ENCODE measurements around the gene OMD.
A peak's percentile ranks its signal among the peaks of the same experiment; 100 is the strongest.
"Not testable (repeated sequence)": the region's sequence is repeated elsewhere in the genome, so short reads cannot be mapped to it uniquely, and the experiment has no call there.

OMD gene

DNA sequence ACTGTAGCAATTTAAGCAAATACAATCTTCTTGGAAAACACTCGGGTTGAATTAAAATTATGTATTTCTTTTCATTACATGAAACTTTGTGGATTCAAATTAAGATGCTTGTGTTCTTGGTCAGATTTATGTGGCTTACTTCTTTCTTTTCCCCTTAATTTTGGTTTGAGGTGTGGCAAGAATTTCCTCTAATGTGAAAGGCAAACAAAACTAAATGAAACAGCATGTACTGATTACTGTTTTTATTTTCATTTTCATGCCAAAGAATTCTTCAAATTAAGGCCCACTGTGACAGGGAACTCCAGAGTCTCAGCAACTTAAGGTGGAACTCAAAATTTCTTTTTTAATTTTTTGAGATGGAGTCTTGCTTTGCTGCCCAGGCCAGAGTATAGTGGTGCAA is at the start of gene OMD:
TSS of gene OMD (minus strand) at position 132 of the 400 bp plus-strand sequence. CDS start 6,913 bp downstream, outside the sequence.
- DNase-seq, result no peak

GRCh38 chr9:92468206-92468605 is 43.9 kb upstream of the OMD start:
- DNase-seq, result no peak

DNA sequence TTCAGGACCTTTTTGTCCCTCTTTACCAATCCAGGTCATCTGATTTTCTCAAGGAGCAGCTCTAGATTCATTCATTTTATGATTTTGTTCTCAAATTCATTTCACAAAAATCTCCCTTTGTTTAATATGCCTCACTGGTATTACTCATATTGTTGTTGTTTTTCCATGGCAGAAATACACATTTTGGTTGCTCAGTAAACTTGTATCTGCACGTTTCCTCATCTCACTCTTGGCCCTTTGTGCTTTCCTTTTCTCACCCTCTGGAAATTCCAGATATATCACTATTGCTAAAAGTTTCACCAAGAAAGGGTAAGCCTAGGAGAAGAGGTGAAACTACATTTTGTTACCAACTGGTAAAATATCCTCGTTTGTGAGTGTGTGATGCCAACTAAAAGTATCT is 43.2 kb upstream of the OMD start:
- DNase-seq, result no peak

DNA sequence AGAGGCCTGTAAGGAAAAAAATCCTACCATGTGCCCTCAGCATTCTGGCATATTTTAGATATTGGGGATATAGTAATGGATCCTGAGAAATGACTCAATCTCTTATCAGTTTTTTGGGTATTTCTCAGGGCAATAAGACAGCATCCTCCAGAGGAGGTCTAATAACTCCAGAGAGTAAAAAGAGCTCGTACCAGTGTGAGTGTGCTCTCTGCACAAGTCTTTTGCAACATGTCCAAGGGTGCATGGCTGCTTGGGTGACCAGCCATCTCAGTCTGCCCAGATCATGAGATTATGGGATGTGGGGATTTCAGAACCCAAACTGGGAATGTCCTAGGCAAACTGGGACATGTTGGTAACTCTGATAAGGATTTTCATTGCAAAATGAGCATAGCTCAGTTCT is 42.8 kb upstream of the OMD start:
- DNase-seq, result no peak

DNA sequence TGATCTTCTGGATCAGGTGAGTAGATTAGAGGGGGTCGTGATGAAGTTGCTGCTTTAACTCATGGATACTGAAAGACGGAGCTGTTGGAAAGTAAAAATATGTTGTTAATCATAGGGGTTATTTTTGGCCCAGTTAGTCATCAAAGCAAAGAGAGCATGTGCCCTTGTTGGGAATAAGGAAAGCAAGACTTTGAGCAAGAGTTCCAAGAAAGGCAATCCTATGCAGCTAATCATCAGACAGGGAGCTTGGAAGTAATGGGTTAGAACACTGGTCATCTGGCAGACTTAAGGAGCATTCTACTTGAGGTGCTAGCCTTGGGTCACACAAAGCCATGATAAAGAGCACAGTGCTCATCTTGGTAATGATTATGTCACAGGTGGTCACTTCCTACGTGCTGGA is 39.7 kb upstream of the OMD start:
- no peak for DNase-seq

- no peak for DNase-seq
Measured at GRCh38 chr9:92463387-92463786, 39.1 kb upstream of the OMD start.

DNA sequence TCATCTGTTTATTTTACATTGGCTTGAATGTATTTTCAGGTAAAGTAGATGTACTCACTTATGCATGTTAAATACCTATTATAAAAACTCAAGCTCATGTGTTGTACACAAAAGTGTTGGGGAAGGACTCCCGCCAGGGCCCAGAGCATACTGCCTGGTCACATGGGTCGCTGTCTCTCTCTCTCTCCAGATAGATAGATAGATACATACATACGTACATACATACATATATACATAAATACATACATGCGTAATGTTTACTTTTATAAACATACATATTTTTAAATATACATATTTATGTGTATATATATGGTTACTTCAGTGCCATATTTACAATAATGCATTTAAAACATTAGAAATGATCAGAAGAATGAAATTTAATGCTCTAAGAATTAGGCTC is 33.3 kb upstream of the OMD start:
- DNase-seq, result no peak

DNA sequence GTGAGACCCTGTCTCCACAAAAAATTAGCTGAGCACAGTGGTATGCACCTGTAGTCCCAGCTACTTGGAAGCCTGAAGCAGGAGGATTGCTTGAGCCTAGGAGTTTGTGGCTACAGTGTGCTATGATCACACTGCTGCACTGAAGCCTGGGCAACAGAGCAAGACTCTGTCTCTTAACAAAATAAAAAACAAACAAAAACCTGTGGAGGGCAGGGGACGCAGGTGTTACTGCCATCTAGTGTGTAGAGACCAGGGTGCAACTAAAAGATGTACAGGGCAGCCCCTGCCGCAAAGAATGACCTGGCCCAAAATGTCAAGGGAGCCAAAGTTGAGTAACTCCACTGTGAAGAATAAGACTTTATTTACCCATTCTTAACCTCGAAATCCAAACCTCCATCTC is 30.9 kb upstream of the OMD start:
- peak; percentile 30 for DNase-seq

- DNase-seq, result no peak
Measured at GRCh38 chr9:92446536-92446935, 22.3 kb upstream of the OMD start.

GRCh38 chr9:92444841-92445240 is 20.6 kb upstream of the OMD start:
- no peak for DNase-seq

GRCh38 chr9:92440751-92441046 is 16.4 kb upstream of the OMD start:
- no peak for DNase-seq

GRCh38 chr9:92439921-92440750 is 15.9 kb upstream of the OMD start:
- no peak for DNase-seq

DNA sequence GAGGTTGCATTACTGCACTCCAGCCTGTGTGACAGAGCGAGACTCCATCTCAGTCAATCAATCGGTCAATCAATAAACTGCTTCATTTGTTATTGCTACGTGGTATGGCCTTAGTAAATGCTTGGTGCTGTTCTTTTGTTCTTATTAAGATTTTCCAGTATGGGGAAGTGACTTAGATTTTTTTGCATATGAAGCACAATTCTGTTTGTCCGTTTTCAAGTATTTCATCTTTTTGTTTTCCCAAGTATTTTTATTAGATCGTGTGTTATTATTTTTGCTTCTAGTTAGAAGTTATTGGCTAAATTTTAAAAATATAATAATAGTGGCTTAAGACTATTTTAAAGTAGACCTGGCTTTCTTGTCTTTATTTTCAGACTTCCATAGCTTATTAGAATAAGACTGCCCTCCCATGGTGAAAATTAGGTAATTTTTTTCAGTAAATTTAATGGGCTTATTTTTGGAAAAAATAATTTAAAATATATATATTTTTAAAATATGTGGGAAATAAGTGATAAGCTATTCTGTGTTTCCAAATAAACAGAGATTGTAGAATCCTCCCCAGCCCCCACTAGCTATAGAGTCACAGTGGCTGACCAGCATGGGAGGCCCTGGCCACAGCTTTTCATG is 14.7 kb upstream of the OMD start:
- peak; percentile 53 for DNase-seq

DNA sequence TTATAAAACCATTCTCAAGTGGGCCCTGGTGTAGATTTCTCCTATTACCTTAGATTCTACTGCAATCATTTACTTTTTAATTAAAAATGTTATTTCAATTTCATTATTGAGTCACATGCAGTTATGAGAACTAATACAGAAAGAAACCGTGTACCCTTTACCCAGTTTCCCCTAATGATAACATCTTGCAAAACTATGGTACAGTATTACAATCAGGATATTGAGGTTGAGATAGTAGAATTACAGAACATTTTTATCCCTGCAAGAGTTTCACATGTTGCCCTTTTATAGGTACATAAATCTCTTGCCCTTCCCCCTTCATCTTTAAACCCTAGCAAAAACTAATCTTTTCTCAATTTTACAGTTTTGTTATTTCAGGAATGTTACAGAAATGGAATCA is 11.0 kb upstream of the OMD start:
- peak; percentile 20 for DNase-seq

GRCh38 chr9:92432972-92433548 is 8.8 kb upstream of the OMD start:
- no peak for DNase-seq

DNA sequence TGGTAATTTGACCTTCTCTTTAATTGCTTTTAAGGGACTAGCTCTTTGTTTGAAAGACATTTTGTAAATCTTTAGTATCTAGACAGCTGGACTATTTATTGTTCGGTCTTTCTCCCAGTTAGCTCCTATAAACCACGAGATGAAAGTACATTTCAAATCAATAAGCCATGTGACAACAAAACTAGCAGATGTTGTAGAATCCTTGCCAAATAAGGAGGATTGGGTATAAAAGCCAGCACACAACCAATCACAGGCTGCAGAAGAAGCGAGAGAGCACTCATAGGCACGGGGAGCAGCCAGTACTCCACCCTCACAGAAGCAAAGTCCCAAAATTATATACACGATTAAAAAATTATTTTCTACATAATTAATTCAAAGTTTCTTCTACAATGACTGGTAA is 8.1 kb upstream of the OMD start:
- DNase-seq, result no peak

- DNase-seq, result no peak
Measured at GRCh38 chr9:92429836-92430235, 5.6 kb upstream of the OMD start.

DNA sequence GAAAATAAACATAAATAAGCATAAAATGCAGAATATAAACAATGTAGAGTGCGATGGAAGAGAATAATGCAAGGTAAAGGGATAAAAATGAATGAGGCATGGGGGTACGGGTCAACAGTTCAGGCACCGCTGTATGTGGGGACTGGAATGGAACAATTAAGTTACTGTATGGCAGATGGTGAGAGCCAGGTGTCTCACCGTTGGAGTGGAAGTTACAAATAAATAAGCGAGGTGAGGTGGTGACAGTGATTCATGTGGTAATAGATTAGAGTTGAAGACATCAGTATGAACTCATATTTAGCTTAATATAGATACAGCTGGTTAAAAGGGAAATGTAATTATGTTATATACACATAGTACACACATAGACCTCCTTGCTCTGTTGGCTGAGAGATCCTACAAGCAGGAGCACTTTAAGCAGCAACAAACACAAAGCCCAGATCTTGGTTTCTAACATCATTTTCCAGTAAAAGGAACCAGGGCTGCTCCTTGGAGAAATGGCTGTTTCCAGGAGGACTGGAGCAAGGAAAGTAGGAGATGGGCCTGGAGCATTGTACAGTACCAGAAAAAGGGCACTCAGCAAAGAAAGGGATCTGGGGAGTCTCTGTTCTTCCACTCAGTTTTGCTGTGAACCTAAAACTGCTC is 2.4 kb upstream of the OMD start:
- DNase-seq, result no peak

DNA sequence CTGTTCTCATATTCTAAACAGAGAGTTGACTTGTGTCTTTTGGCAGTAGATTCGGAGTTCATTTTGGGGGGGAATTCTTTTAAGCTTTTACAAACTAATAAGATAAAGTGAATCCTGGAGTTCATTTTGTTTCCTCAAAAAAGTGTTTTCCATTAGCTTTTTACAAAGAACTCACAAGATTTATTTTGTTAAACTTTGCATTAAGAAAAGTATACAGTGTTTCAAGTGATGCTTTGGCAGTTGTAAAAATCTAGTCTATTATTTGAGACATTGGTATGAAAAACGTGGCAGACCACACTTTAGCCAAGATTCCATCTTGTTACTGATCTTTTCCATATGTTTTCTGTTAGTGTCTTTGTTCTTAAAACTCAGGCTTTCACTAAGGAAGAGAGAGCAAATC is 1.2 kb upstream of the OMD start:
- no peak for DNase-seq

DNA sequence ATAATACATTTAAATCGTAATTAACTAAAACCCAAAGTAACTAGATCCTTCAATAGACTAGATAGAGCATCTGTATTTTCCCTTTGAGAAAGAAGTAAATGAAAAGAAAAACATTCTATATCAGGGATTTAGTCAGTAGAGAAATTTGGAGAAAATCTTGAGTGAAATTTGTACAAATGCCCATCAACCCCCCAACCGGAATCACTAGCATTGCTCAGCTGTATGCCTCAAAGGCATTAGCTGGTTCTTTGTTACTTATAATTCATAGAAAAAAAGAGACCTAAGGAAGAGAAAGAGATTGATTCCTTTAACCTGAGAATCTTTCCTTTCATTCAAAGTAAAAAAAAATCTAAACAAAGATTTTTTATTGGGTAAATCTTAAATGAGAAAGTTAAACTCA is 659 bp downstream of the OMD start:
- DNase-seq, result no peak

DNA sequence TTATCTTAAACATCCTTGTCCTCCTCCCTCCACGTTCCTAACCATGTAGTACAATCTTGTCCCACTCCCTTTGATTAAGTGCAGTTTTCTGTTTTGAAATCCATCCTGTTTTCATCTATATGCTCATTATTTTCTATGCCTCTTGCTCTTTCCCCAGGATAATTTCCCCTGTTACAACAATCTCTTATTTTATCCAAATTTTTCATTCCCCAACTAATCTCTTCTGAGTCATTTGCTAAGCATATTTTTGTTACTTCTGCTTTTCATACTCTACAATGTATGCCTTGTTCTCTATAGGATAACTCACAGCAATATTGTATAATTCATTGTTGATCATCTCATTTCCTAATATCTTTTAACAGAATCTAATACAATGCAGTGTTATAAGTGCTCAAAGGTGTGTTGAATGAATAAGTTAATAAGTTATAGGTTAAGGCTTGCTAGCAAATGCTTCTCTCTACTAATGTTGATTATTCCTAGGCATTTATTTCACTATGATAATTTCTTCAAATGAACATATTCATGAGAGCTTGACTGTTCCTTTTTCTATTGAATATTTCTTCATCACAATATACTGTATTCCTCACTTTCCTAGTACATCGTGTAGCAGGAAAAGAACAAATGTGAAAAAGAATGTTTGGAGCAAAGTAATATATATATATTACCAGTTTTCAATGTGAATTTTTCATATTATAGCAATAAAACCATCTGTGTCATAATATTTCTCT is 1.5 kb downstream of the OMD start:
- peak; percentile 12 for DNase-seq

GRCh38 chr9:92414566-92414965 is 9.7 kb downstream of the OMD start:
- DNase-seq, result peak; percentile 22

DNA sequence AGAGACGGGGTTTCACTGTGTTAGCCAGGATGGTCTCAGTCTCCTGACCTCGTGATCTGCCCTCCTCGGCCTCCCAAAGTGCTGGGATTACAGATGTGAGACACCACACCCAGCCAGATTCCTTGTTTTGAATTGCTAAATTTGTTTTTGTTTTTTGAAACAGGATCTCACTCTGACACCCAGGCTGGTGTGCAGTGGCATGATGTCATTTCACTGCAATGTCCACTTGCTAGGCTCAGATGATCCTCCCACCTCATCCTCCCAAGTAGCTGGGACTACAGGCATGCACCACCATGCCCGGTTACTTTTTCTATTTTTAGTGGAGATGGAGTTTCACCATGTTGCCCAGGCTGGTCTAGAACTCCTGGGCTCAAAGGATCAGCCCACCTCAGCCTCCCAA is 13.1 kb downstream of the OMD start:
- not testable (repeated sequence) for DNase-seq

All from hematopoietic multipotent progenitor cell treated with erythropoietin and hydrocortisone succinate and interleukin-3 and kit ligand, for 4 days (in vitro differentiated cells).